GM19328 (cell line): Measurements from ENCODE around the gene CCDC88C.
A peak's percentile ranks its signal among the peaks of the same experiment; 100 is the strongest.

Source experiments
- ATAC-seq: cut with Tn5 transposase; IDR thresholded peaks from one replicate; pipeline ENCODE4 v1.9.1; 2021; ENCODE audit warnings: mild to moderate bottlenecking, moderate library complexity; ENCODE audit not compliant: unreplicated experiment

Gene CCDC88C

DNA sequence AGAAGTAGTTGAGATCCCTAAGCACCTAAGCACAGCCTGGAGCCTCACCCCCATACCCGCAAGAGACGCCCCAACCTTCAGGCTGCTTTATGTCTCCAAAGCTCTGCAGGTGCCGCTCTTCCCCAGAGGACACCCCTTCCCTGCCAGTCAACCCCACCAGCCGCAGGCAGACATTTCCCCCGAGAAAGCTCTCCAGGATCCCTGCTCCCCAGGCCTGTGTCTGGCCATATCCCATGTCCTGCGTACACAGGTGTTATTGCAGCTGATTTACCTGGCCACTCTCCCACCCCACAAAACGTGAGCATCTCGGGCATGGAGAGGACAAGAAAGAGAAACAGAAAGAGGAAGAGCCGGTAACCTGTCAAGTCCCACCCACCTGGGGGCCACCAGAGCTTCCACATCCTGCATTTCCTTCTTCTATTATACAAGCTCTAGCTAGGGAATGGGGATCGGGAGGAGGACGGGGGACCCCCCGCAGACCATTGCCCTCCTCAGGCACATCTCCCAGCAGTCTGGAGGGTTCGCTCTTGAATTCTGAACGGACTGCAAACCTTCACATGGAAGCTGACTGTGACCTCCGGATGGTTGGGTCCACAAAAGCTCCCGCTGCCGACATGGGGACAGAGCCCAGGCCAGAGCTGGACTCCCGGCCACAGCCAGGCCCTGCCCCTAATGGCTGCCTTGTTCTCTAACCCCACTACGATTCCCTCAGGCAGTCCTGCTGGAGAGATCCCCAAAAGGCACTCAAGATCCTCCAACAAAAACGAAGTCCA lies 17.6 kb downstream of the CCDC88C start:
- ATAC-seq: no peak

GRCh38 chr14:91398707-91399106 lies 18.9 kb downstream of the CCDC88C start:
- ATAC-seq: no peak

DNA sequence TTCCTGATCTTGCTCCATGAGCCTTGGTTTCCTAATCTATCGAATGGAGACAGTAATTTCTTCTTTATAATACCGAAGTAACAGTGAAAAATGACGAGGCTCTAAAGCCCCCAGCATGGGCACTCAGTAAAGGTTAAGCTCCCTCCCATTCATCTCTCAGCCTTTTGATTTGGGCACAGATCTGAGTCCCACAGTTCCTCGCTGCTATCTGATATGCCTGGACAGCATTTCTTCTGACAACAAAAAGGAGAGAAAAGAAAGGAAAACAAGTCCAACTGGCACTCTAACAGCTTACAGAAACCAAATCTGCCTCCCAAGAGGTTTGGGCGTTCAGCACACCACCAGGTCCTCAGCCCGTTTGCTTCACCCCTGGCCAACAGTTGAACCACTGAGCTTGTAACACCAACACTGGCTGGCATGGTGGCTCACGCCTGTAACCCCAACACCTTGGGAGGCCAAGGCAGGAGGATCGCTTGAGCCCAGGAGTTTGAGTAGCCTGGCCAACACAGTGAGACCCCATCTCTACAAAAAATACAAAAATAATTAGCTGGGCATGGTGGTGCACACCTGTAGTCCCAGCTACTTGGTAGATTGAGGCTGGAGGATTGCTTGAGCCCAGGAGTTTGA lies 19.5 kb downstream of the CCDC88C start:
- ATAC-seq: no peak

DNA sequence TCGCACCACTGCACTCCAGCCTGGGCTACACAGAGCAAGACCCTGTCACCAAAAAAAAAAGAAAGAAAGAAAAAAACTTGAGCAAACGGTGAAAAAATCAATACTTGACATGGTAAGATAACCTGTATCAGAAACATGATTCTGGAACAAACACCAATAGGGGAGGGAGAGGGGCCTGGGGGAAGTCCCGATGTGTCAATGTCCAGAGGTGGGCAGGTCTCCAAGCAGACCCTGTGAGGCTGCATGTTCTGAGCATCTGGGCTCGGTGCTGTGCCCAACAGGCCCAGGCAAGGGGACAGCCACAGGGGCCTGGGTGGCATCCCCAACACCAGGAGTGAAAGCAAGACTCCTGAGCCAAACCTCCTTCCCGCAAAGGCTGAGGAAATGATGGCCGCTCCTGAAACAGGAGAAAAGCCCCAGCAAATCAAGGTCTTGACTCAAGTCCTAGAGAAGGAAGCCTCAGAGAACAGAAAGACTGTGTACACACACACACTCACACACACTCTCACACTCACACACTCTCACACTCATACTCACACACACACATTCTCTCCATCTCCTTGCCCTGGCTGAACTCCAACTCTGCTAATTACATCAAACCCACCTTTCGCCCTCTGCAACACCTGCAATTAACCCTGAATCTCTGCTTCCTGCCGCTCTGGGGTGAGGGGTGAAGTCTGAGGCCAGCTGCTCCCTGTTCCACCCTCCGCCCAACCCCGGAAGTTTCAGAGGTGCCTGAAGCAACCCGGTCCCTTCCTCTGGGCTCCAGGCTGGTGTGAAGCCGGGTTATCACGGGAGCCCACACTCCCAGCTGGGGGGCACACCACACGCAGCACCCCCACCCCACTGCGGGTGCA lies 20.4 kb downstream of the CCDC88C start:
- ATAC-seq: peak; percentile 71

DNA sequence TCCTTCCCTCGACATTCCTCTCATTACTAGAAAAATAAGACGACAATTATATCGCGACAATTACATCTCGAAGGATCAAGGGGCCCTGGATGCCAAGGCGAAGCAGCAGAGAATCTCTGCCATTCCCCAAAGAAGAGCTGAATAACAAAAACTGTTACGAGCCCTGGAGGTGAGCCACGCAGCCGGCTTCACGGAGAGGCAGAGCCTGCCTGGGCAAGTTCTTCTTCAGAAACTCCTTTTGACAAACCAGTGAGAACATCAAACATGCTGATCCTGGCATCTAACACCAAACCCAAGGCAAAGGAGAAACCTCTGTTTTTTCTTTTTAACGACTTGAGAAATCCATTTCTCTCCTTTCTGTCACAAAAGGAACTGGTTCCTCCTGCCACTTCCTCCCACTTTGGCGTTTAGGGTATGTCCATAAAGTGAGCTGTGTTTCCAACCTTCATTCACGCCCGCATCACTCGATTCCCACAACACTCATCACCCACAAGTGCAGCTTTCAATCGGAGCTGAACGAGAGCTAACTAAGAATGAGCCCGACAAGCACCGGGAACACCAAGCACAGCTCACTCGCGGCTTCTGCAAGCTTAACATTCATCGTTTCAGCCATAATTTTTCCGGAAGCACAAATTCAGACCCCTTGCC lies 21.5 kb downstream of the CCDC88C start:
- ATAC-seq: no peak

DNA sequence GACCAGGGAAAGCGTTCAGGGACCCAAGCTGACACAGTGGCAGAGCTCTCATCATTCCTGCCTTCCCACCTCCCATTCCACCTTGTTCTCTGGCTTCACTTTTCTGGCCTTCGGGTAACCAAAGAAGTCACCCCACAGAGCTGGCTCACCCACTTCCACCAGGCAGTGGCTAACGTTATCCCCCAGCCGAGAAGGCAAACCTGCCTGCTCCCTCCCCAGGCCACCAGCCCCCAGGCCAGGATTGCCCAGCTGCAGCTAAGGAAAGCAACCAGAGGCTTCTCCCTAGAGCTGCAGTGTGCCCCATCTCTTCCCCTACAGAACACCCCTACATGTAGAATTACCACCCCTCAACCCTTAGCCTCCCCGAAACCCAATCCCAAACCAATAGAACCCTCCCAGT lies 22.2 kb downstream of the CCDC88C start:
- no peak for ATAC-seq

GRCh38 chr14:91394105-91395081 lies 23.2 kb downstream of the CCDC88C start:
- no peak for ATAC-seq

DNA sequence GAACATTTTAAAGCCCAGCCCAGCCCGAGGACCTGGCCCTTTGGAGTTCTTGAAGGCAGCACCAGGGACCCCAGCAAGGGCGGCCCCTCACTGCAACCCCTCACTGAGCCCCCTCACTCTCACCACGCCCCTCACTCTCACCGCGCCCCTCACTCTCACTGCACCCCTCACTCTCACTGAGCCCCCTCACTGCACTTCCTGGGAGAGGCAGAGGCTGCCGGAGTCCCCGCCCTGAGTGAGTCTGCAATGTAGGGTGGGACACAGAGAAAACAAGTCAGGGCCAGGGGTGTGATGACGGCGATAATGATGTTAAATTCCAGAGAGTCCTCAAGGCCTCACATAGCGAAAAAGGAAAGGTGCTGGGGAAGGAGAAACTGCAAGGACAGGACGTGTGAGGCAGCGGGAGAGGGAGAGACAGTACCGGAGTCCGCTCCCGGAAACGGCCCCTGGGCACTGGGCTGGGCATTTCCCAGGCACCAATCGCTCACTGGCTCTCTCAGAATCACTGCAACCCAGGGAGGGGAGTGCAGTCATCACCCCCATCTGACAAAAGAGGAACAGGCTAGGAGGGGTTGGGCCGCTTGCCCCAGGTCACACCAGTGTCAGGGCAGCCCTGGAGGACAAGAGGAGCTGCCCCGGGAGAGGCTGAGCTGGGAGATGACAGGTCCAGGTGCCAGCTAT lies 24.9 kb downstream of the CCDC88C start:
- no peak for ATAC-seq

- ATAC-seq: no peak
Measured at GRCh38 chr14:91390165-91390778, 27.3 kb downstream of the CCDC88C start.

GRCh38 chr14:91389150-91389549 lies 28.5 kb downstream of the CCDC88C start:
- ATAC-seq: no peak

GRCh38 chr14:91388551-91388975 lies 29.1 kb downstream of the CCDC88C start:
- ATAC-seq: no peak

GRCh38 chr14:91387951-91388381 lies 29.7 kb downstream of the CCDC88C start:
- no peak for ATAC-seq

- no peak for ATAC-seq
Measured at GRCh38 chr14:91387169-91387835, 30.3 kb downstream of the CCDC88C start.

DNA sequence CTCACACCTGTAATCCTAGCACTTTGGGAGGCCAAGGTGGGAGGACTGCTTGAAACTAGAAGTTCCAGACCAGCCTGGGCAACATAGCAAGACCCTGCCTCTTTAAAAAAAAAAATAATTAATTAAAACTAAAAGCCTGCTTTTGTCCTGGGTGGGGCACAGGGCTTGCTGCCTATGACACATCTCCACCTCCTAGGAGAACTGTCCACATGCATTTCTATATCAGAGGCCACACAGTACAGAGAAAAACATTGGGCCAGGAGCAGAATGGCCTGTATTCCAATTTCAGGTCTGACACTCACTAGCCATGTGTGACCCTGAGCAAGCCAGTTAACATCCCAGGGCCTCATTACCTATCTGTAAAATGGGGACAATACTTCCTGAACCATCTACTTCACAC lies 31.9 kb downstream of the CCDC88C start:
- no peak for ATAC-seq

- ATAC-seq: no peak
Measured at GRCh38 chr14:91385224-91385623, 32.4 kb downstream of the CCDC88C start.

DNA sequence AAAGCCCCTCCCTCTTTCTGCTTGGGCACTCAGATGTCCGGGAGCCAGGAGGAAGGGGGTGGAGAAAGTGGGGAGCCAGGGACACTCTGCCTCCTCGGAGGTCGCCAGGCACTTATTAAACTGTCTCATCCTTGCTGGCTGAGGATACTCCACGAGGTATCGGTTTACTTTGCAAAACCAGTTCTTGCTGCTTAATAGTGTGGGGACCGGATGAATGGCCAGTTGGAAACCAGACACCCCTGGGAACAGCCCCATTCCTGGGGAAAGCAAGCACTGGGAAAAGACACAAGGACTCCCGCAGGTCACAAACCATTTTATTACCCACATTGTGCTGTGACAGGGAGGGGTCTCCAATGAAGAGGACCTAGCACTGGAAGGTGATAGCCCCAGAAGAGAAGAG lies 34.2 kb downstream of the CCDC88C start:
- ATAC-seq: no peak

DNA sequence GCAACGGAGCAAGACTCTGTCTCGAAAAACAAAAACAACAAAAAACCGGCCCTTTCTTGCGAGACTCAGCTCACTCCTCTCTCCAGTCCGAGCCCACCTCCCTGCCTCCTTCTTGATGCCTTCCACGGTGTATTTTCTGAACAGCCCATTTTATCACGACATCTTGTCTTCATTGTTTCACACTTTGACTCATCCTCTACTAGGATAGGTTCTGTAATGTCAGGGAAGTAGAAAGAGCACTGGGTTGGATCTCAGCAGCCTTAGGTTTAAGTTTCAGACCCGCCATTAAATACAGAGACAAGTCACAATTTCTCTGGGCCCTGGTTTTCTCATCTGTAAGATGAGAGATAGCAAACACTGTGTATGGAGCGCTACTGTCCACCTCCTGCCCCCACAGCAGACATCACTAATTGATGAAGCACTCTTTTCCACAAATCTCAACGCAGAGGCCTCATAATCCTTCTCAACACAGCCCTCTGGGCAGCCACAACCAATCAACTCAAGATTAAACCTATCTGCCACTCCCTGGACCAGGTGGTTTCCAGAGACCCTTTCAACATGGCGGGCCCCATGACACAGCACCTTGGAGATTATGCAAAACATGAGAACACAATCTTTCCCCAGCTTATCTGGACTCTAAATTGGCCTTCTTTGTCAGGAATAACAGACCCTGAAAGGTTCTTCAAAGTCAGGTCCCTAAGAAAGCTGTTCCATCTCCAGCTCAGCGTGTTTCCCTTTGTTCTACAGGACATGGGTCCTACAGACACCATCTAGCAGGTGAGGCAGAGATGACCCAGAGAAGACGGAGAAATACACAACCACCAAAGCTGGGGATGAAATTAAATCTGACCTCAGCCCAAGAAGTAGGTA lies 35.6 kb downstream of the CCDC88C start:
- no peak for ATAC-seq
